Right ventricle myocardium inferior (tissue), 1 donor: ENCODE results near the gene TESK1. TPM values are rescaled to one million over a fixed set of nuclear protein-coding genes. Genes with fewer than 3 reads are reported as not detected.

ENCODE experiments used
- ATAC-seq: fragments of 200-7000 bp; cut with Tn5 transposase; one replicate; pipeline ENCODE4 v1.9.1; 2020; ENCODE audit warnings: mild to moderate bottlenecking, moderate library complexity
- DNase-seq: peaks from one replicate; pipeline ENCODE4 v3.0.0; 2021; ENCODE audit errors: missing footprints
- intact Hi-C: fragments of 100-400 bp; cut with DNase I; formaldehyde crosslinking; loops from one replicate; pipeline ENCODE4 v1.11.0; 2022
- microRNA-seq: library from miRNA; unstranded; fragments of <30 nt; microRNA quantifications from one replicate; pipeline ENCODE4 v1.2.0, GENCODE V29; 2020
- total RNA-seq: library from RNA; stranded (reverse); fragmentation: NEBNext Ultra II Directional; extraction: Animal tissue kit (Norgen Biotek cat#: 25700); gene quantifications from one replicate; pipeline ENCODE4 v1.2.1, GENCODE V29; 2021
- donor health status: DM: no; HTN: yes; CAD: no; lungs with severe emphysema.

TESK1 gene
- total RNA-seq, 1 donor from 2014 or later: 27.3 TPM

GRCh38 chr9:35656831-35657545 lies 51.9 kb downstream of the TESK1 start:
- intact Hi-C loops: loop anchor here (5.0 kb wide), 1 partner anchor 170 kb away; the partner anchor contains the start of genes FAM221B and TMEM8B
- ATAC-seq: peak; percentile 8
- no peak for DNase-seq

GRCh38 chr9:35657546-35658136 lies 52.6 kb downstream of the TESK1 start, which contains the start of gene RMRP:
Gene RMRP (minus strand): TSS chr9:35658019.
- intact Hi-C loops: loop anchor here (2.0 to 5.0 kb wide), 3 partner anchors 53 to 170 kb away; partner anchors contain the start of genes FAM221B, TESK1 and TMEM8B
- peak; percentile 97 for ATAC-seq

GRCh38 chr9:35658137-35658967 lies 53.3 kb downstream of the TESK1 start, which contains the start of gene CCDC107:
Gene CCDC107 (plus strand): TSS chr9:35658292. CDS start chr9:35658380, 88 bp downstream.
- DNase-seq (peak; percentile 93), ATAC-seq (peak; percentile 88)
- intact Hi-C loops: loop anchor here (2.0 to 5.0 kb wide), 3 partner anchors 54 to 169 kb away; partner anchors contain the start of genes FAM221B, TESK1 and TMEM8B

More at GRCh38 chr9:35657546-35658136, 52.6 kb downstream of the TESK1 start, which contains the start of gene RMRP:
- DNase-seq: peak; percentile 97

GRCh38 chr9:35658968-35659220 lies 53.8 kb downstream of the TESK1 start:
- DNase-seq (no peak), ATAC-seq (peak; percentile 9)
- intact Hi-C loops: loop anchor here (2.0 to 5.0 kb wide), 3 partner anchors 54 to 168 kb away; partner anchors contain the start of genes FAM221B, TESK1 and TMEM8B

GRCh38 chr9:35659340-35659739 lies 54.3 kb downstream of the TESK1 start:
- intact Hi-C loops: loop anchor here (2.0 to 5.0 kb wide), 3 partner anchors 55 to 168 kb away; partner anchors contain the start of genes FAM221B, TESK1 and TMEM8B
- ATAC-seq (peak; percentile 2), DNase-seq (no peak)

Small RNA genes within 50 kb of the gene (microRNA-seq; reads per million reads assigned to microRNA genes)
- not detected for gene MIR4667

Other genes starting within 250 kb of the TESK1 start
- 25.1 TPM for gene RUSC2, start 115.2 kb upstream of the TESK1 start, total RNA-seq
- 0.89 TPM for gene CD72, start 13.2 kb downstream of the TESK1 start, total RNA-seq
- not detected for gene SIT1, start 45.7 kb downstream of the TESK1 start, total RNA-seq
- 15,747 TPM for gene RMRP, start 52.8 kb downstream of the TESK1 start, total RNA-seq
- gene CCDC107, start 53.0 kb downstream of the TESK1 start, total RNA-seq: 58.6 TPM
- gene ARHGEF39, start 59.9 kb downstream of the TESK1 start, total RNA-seq: 0.22 TPM
- 0.30 TPM for gene CA9, start 68.7 kb downstream of the TESK1 start, total RNA-seq
- 1,163 TPM for gene TPM2, start 84.7 kb downstream of the TESK1 start, total RNA-seq
- gene TLN1, start 126.9 kb downstream of the TESK1 start, total RNA-seq: 255 TPM
- gene CREB3, start 127.4 kb downstream of the TESK1 start, total RNA-seq: 23.5 TPM
- gene GBA2, start 144.0 kb downstream of the TESK1 start, total RNA-seq: 80.2 TPM
- 29.0 TPM for gene RGP1, start 144.0 kb downstream of the TESK1 start, total RNA-seq
- gene MSMP, start 149.0 kb downstream of the TESK1 start, total RNA-seq: not detected
- 25.2 TPM for gene NPR2, start 186.3 kb downstream of the TESK1 start, total RNA-seq
- 2.1 TPM for gene SPAG8, start 207.0 kb downstream of the TESK1 start, total RNA-seq
- gene HINT2, start 209.8 kb downstream of the TESK1 start, total RNA-seq: 72.7 TPM
- gene FAM221B, start 223.5 kb downstream of the TESK1 start, total RNA-seq: not detected
- gene TMEM8B, start 224.0 kb downstream of the TESK1 start, total RNA-seq: 13.8 TPM